Activated CD8-positive, alpha-beta T cell treated with anti-CD3 and anti-CD28 coated beads for 36 hours (primary cell): Measurements from ENCODE around the gene GGNBP2. TPM values are rescaled to one million over a fixed set of nuclear protein-coding genes. Genes with fewer than 3 reads are reported as not detected.
A peak's percentile ranks its signal among the peaks of the same experiment; 100 is the strongest.

Experiments
- ATAC-seq: fragments of 200-7000 bp; cut with Tn5 transposase; one replicate; pipeline ENCODE4 v1.10.0; 2021; ENCODE audit warnings: mild to moderate bottlenecking, moderate library complexity
- CTCF ChIA-PET: fragments of 350-600 bp; sonication (Branson Sonifier 250); formaldehyde crosslinking; loops from one replicate; lab custom pipeline; 2021; ENCODE audit warnings: antibody characterized with exemption; lab: Charles Lee
- POLR2A ChIA-PET: fragments of 350-600 bp; sonication (Branson Sonifier 250); formaldehyde crosslinking; loops from one replicate; lab custom pipeline; 2021; ENCODE audit warnings: antibody characterized with exemption; lab: Charles Lee
- DNase-seq: peaks from one replicate; pipeline ENCODE4 v3.0.0-alpha.2; 2020
- H3K27ac Mint-ChIP-seq: one replicate; pipeline ENCODE4 v1.8.0; 2021; ENCODE audit warnings: mild to moderate bottlenecking, mixed read lengths
- H3K27me3 Mint-ChIP-seq: one replicate; pipeline ENCODE4 v1.8.0; 2021; ENCODE audit warnings: mixed read lengths
- H3K36me3 Mint-ChIP-seq: one replicate; pipeline ENCODE4 v1.8.0; 2021; ENCODE audit warnings: low read depth, mixed read lengths
- H3K4me1 Mint-ChIP-seq: one replicate; pipeline ENCODE4 v1.8.0; 2021; ENCODE audit warnings: low read depth, mixed read lengths
- H3K4me3 Mint-ChIP-seq: one replicate; pipeline ENCODE4 v1.8.0; 2021; ENCODE audit warnings: mild to moderate bottlenecking, moderate library complexity, mixed read lengths
- H3K9me3 Mint-ChIP-seq: one replicate; pipeline ENCODE4 v1.8.0; 2021; ENCODE audit warnings: mixed read lengths
- CTCF ChIP-seq: fragments of 200-600 bp; IDR thresholded peaks from one replicate; pipeline ENCODE4 v1.8.0; 2022; ENCODE audit warnings: antibody characterized with exemption, mild to moderate bottlenecking
- intact Hi-C: fragments of 100-400 bp; cut with micrococcal nuclease; formaldehyde crosslinking; loops from one replicate; pipeline ENCODE4 v1.10.0; 2022
- total RNA-seq, 2 experiments: library from RNA; stranded (reverse); gene quantifications; one replicate each; pipeline ENCODE4 v1.2.3, GENCODE V29; 2021

The GGNBP2 gene
- total RNA-seq, 2 experiments from 2014 or later = 82.9 to 87.4 TPM

- Mint-ChIP-seq H3K4me3 (peak overlapping the region; percentile 98), H3K4me1 (peaks cover 33% of the 10 kb centered on the region), H3K27ac (peak overlapping the region; percentile 96), H3K27me3 (no peaks in the 10 kb centered on the region), H3K36me3 (peaks cover 33% of the 10 kb centered on the region), H3K9me3 (no peaks in the 10 kb centered on the region)
- POLR2A ChIA-PET = interaction anchor here (0.5 to 6.4 kb wide), 12 partner anchors 9 to 782 kb away, joined by 3 to 91 read pairs (median 4); partner anchors contain the start of genes DHRS11, MRM1, MYO19 and PIGW
- peak; percentile 78 for ATAC-seq
- TF ChIP-seq CTCF = no peak
- DNase-seq = peak; percentile 97
- CTCF ChIA-PET = interaction anchor here (0.6 to 4.6 kb wide), 4 partner anchors 8 to 58 kb away, joined by 3 to 22 read pairs (median 3); partner anchors contain the start of genes MYO19 and PIGW
- intact Hi-C loops = no loop called here
Observed at GRCh38 chr17:36545465-36546417, 1.0 kb downstream of the GGNBP2 start.

DNA sequence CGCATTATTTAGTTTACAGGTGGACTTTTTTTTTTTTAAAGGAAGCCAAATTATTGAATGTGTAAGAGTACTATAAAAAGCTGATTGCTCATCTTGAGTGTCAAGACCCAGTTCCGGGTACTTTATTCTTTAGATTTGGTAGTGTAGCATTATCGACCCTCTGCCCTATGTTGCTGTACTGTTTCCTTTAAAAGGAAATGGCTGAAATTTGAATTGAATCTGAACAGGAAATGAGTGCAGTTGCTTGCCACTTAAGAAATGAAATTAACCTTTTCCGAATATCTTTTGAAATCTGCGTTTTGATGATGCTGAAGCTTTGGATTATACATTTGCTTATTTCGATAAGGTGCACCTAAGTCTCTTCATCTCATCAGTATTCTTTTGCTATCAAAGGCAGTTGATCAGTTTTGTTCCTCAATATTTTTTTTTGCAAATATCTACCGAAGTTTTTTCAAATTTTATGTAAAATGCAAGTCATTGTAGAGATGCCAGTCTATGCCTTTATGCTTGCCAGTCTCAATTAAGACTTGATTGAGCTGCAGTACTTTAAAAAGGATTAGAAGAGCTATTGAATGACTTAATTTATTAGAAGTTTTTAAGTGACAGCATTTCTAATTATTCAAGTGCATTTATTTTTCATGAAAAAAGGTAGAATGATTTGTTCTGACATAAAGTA, 1.8 kb downstream of the GGNBP2 start:
- peaks cover 35% of the 10 kb centered on the region for H3K36me3 Mint-ChIP-seq

DNA sequence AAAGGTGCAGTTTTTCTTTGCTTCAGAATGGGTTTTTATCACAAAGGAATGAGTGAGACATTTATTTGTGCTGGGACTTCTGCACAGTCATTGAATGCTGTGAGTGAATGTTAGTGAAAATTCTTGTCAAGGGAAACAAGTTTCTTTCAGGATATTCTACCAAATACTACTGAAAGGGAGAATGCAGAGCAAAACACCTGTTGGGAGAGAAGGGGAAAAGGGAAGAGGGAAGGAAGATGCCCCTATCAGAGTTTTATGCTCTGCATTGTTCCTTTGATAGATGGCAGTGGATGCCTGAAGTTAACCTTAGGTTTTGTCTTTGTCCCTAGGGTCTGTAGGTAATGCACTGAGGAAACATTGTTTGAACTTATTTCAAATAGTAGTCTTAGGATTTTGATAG, 3.1 kb downstream of the GGNBP2 start:
- ChIA-PET CTCF (interaction anchor here (1.1 kb wide), 1 partner anchor 17 kb away, joined by 3 read pairs; no protein-coding TSS in a partner anchor), POLR2A (interaction anchor here (6.4 kb wide), 1 partner anchor 12 kb away, joined by 91 read pairs; the partner anchor contains the start of genes MYO19 and PIGW)
- no peak for ATAC-seq
- intact Hi-C loops = no loop called here
- no peak for DNase-seq
- Mint-ChIP-seq H3K4me1 (peaks cover 40% of the 10 kb centered on the region), H3K9me3 (no peaks in the 10 kb centered on the region), H3K4me3 (peak overlapping the region; percentile 98), H3K36me3 (peaks cover 40% of the 10 kb centered on the region), H3K27me3 (no peaks in the 10 kb centered on the region), H3K27ac (peak overlapping the region; percentile 96)
- no peak for TF ChIP-seq CTCF

More for the DNA sequence above, 1.8 kb downstream of the GGNBP2 start:
- POLR2A ChIA-PET = interaction anchor here (0.5 to 6.4 kb wide), 10 partner anchors 8 to 781 kb away, joined by 3 to 91 read pairs (median 4); partner anchors contain the start of genes MRM1, MYO19, PIGW and ZNHIT3
- TF ChIP-seq CTCF = no peak
- H3K27me3 Mint-ChIP-seq = no peaks in the 10 kb centered on the region
- DNase-seq = no peak
- peaks cover 35% of the 10 kb centered on the region for H3K4me1 Mint-ChIP-seq
- no peaks in the 10 kb centered on the region for H3K9me3 Mint-ChIP-seq
- CTCF ChIA-PET = interaction anchor here (1.0 to 4.6 kb wide), 3 partner anchors 12 to 64 kb away, joined by 3 to 22 read pairs (median 3); partner anchors contain the start of genes MYO19 and PIGW
- peak overlapping the region; percentile 96 for H3K27ac Mint-ChIP-seq
- intact Hi-C loops = no loop called here
- no peak for ATAC-seq
- peak overlapping the region; percentile 98 for H3K4me3 Mint-ChIP-seq

- intact Hi-C loops = no loop called here
- ChIA-PET POLR2A (interaction anchor here (1.2 kb wide), 1 partner anchor 16 kb away, joined by 9 read pairs; the partner anchor contains the start of genes MYO19 and PIGW), CTCF (interaction anchor here (1.3 to 2.2 kb wide), 3 partner anchors 14 to 52 kb away, joined by 4 to 9 read pairs (median 6); partner anchors contain the start of genes MRM1, MYO19 and PIGW)
- no peaks in the 10 kb centered on the region for H3K9me3 Mint-ChIP-seq
- peak overlapping the region; percentile 68 for H3K27ac Mint-ChIP-seq
- peaks cover 50% of the 10 kb centered on the region for H3K4me1 Mint-ChIP-seq
- DNase-seq = no peak
- no peak for TF ChIP-seq CTCF
- peaks cover 49% of the 10 kb centered on the region for H3K36me3 Mint-ChIP-seq
- peak; percentile 27 for ATAC-seq
- H3K4me3 Mint-ChIP-seq = peak overlapping the region; percentile 48
- H3K27me3 Mint-ChIP-seq = no peaks in the 10 kb centered on the region
Observed at GRCh38 chr17:36550491-36551417, 6.0 kb downstream of the GGNBP2 start.
